Aorta (tissue), 5 donors: ENCODE measurements around the gene UGT1A1. TPM values are rescaled to one million over a fixed set of nuclear protein-coding genes. Genes with fewer than 3 reads are reported as not detected.
"Not testable (repeated sequence)": the region's sequence is repeated elsewhere in the genome, so short reads cannot be mapped to it uniquely, and the experiment has no call there.

Source experiments
- ATAC-seq: fragments of 200-7000 bp; cut with Tn5 transposase; one replicate; pipeline ENCODE4 v1.9.1; 2022; ENCODE audit warnings: moderate library complexity; ENCODE audit not compliant: low FRiP score
- DNase-seq, 2 donors: peaks; one replicate each; pipeline ENCODE4 v3.0.0-alpha.2; 2020
- H3K27ac ChIP-seq, 2 donors: one replicate each; pipeline ENCODE4 v1.5.1; 2013; ENCODE audit warnings: low read length in 2 of 2, mild to moderate bottlenecking in 2 of 2, moderate library complexity in 2 of 2, control low read depth in 1 of 2, inconsistent platforms in 1 of 2, low read depth in 1 of 2
- H3K27me3 ChIP-seq, 2 donors: one replicate each; pipeline ENCODE4 v1.6.1; 2013; ENCODE audit warnings: control low read depth in 1 of 2, low read length in 1 of 2, mild to moderate bottlenecking in 1 of 2, moderate library complexity in 1 of 2; ENCODE audit not compliant: insufficient read depth in 2 of 2, control insufficient read depth in 1 of 2
- H3K36me3 ChIP-seq, 2 donors: one replicate each; pipeline ENCODE4 v1.6.1; 2013; ENCODE audit warnings: control low read depth in 1 of 2, low read length in 1 of 2, mild to moderate bottlenecking in 1 of 2; ENCODE audit not compliant: insufficient read depth in 2 of 2, control insufficient read depth in 1 of 2
- H3K4me1 ChIP-seq, 2 donors: one replicate each; pipeline ENCODE4 v1.6.1; 2013; ENCODE audit warnings: low read length in 2 of 2, control low read depth in 1 of 2, mild to moderate bottlenecking in 1 of 2, moderate library complexity in 1 of 2; ENCODE audit not compliant: insufficient read depth in 2 of 2, control insufficient read depth in 1 of 2
- H3K4me3 ChIP-seq, 2 donors: one replicate each; pipeline ENCODE4 v1.5.1; 2013; ENCODE audit warnings: low read length in 2 of 2, control low read depth in 1 of 2, mild to moderate bottlenecking in 1 of 2
- H3K9me3 ChIP-seq: one replicate; pipeline ENCODE4 v1.6.1; 2013; ENCODE audit warnings: mild to moderate bottlenecking, low read length; ENCODE audit not compliant: control insufficient read depth
- WGBS, 2 donors: extraction: QIAGEN DNeasy Blood & Tissue Kit; methylation state at CpG; one replicate each; pipeline ENCODE4 v1.1.7; 2013; 5-methylcytosine and 5-hydroxymethylcytosine counted together
- intact Hi-C, 2 donors: fragments of 100-400 bp; cut with DNase I; formaldehyde crosslinking; loops; one replicate each; pipeline versions ENCODE4 v1.14.2 to v1.15.0; 2022
- long read RNA-seq, 2 donors: library from polyadenylated mRNA; unstranded; transcript quantifications; one replicate each; pipeline ENCODE4 v2.0.0, GENCODE V29; 2020 to 2021
- polyA plus RNA-seq, 2 donors: library from polyadenylated mRNA; stranded (reverse); fragments of 200-250 nt; gene quantifications; one replicate each; pipeline ENCODE4 v1.2.3, GENCODE V29; 2013
- total RNA-seq, 2 donors: library from RNA; stranded (reverse); fragmentation: NEBNext Ultra II Directional; extraction: Animal tissue kit (Norgen Biotek cat#: 25700); gene quantifications; one replicate each; pipeline ENCODE4 v1.2.1, GENCODE V29; 2021
- donor health status: healthy with polysubstance abuse.
- donor health status: Bipolar disorder and iron deficiency.
- donor health status: DM: no; HTN: no; CAD: no.
- donor health status: DM: no; HTN: no; CAD: no.
- donor health status: DM: yes; HTN: yes; CAD: no.

The UGT1A1 gene
- total RNA-seq (not detected), polyA plus RNA-seq (under 1 TPM in 1 of 2 donors, not detected in 1; 0.25 TPM)
- long read RNA-seq, donor 1, result 0 reads
- long read RNA-seq, donor 2, result 0 reads

DNA sequence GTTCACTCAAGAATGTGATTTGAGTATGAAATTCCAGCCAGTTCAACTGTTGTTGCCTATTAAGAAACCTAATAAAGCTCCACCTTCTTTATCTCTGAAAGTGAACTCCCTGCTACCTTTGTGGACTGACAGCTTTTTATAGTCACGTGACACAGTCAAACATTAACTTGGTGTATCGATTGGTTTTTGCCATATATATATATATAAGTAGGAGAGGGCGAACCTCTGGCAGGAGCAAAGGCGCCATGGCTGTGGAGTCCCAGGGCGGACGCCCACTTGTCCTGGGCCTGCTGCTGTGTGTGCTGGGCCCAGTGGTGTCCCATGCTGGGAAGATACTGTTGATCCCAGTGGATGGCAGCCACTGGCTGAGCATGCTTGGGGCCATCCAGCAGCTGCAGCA, at the start of gene UGT1A1:
Gene UGT1A1, plus strand, starts transcription at position 228 of the 400 bp plus-strand sequence. Its CDS starts 18 bp downstream, at position 246.
- intact Hi-C loops, result no loop called here
- H3K36me3 ChIP-seq, result no peaks in the 10 kb centered on the region
- H3K9me3 ChIP-seq, result no peaks in the 10 kb centered on the region
- no peaks in the 10 kb centered on the region for H3K4me1 ChIP-seq
- no peak within 1 kb of the TSS for H3K27ac ChIP-seq
- WGBS, 2 donors, result 93 to 94% methylated on average over 6 of the region's 6 CpGs
- no peak within 1 kb of the TSS for H3K4me3 ChIP-seq
- DNase-seq (no peak), ATAC-seq (no peak)
- H3K27me3 ChIP-seq, result no peaks in the 10 kb centered on the region

DNA sequence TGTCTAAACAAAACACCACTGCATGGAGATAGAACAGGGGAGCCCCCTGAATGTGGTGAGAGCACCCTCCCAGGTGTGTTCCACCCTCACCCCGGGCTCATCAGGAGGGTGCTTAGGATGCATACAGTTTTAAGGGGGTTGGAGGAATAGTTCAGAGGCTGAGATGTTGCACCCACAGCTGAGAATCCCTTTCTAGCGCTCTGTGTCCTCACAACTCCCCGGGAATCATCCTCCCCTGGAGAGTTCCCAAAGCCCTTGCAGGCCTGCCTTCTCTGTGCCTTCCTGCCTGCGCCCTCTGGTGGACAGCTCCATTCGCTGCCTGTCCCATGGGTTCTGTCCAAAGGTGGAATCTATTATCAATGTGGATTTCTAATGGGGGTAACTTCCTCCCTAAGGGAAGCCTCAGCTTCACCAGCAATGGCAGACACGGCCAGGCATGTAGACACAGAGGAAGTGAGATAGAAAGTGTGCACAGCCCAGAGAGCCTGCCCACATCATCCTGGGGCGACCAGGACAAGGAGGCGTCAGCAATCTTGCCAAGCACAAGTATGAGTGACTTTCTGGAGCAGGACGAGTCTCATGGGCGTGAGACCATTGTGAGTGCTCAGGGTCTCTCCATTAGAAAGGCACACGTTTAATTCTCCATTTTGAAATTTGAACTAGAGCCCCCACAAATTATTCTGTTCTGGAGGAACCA, 48.6 kb upstream of the UGT1A1 start:
- Histone ChIP-seq H3K27ac (no peak overlapping the region), H3K9me3 (no peaks in the 10 kb centered on the region), H3K36me3 (no peaks in the 10 kb centered on the region), H3K4me3 (no peak overlapping the region), H3K4me1 (no peaks in the 10 kb centered on the region), H3K27me3 (no peaks in the 10 kb centered on the region)
- peak; percentile 70 for ATAC-seq
- intact Hi-C loops, result loop anchor here in 1 of 2 donors (5.0 kb wide), 1 partner anchor 144 kb away; the partner anchor contains the start of gene USP40
- 38 to 44% methylated on average over 11 of the region's 11 CpGs for WGBS, 2 donors
- DNase-seq, result peak; percentile 79 to 90

DNA sequence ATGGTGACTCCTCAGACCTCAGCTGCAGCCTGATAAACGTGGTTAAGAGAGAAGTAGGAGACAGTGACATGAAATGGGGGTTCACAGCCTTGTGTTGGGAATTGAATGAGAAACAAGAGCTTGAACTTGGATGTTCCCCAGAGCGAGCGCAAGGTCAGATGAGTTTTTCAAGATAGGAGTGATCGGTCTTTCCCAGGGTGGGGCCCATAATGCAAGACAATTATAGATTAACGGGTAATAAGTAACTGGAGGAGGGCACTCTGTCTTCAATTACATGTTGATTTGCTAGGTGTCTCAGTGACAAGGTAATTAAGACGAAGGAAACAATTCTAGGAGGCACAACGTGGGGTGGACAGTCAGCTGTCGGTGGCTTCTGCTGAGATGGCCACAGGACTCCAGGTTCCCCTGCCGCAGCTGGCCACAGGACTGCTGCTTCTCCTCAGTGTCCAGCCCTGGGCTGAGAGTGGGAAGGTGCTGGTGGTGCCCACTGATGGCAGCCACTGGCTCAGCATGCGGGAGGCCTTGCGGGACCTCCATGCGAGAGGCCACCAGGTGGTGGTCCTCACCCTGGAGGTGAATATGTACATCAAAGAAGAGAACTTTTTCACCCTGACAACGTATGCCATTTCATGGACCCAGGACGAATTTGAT, 47.3 kb upstream of the UGT1A1 start, which contains the start of gene UGT1A5:
Gene UGT1A5, plus strand, starts transcription at position 297 of the 651 bp plus-strand sequence. Its CDS starts 85 bp downstream, at position 382.
- 86% methylated on average over 14 of the region's 14 CpGs for WGBS, 2 donors
- Histone ChIP-seq H3K4me1 (no peaks in the 10 kb centered on the region), H3K9me3 (no peaks in the 10 kb centered on the region), H3K27me3 (no peaks in the 10 kb centered on the region), H3K36me3 (no peaks in the 10 kb centered on the region), H3K27ac (no peak within 1 kb of the TSS), H3K4me3 (no peak within 1 kb of the TSS)
- DNase-seq, result no peak
- no peak for ATAC-seq
- intact Hi-C loops, result loop anchor here in 1 of 2 donors (5.0 kb wide), 1 partner anchor 145 kb away; the partner anchor contains the start of gene USP40

DNA sequence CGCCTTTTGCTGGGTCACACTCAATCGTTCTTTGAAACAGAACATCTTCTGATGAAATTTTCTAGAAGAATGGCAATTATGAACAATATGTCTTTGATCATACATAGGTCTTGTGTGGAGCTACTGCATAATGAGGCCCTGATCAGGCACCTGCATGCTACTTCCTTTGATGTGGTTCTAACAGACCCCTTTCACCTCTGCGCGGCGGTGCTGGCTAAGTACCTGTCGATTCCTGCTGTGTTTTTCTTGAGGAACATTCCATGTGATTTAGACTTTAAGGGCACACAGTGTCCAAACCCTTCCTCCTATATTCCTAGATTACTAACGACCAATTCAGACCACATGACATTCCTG, 46.8 kb upstream of the UGT1A1 start:
- intact Hi-C loops, result loop anchor here in 1 of 2 donors (5.0 kb wide), 1 partner anchor 146 kb away; the partner anchor contains the start of gene USP40
- no peak overlapping the region for H3K4me3 ChIP-seq
- DNase-seq (no peak), ATAC-seq (no peak)
- H3K4me1 ChIP-seq, result no peaks in the 10 kb centered on the region
- 82 to 86% methylated on average over 7 of the region's 7 CpGs for WGBS, 2 donors
- no peaks in the 10 kb centered on the region for H3K36me3 ChIP-seq
- H3K27ac ChIP-seq, result no peak overlapping the region
- no peaks in the 10 kb centered on the region for H3K9me3 ChIP-seq
- no peaks in the 10 kb centered on the region for H3K27me3 ChIP-seq

DNA sequence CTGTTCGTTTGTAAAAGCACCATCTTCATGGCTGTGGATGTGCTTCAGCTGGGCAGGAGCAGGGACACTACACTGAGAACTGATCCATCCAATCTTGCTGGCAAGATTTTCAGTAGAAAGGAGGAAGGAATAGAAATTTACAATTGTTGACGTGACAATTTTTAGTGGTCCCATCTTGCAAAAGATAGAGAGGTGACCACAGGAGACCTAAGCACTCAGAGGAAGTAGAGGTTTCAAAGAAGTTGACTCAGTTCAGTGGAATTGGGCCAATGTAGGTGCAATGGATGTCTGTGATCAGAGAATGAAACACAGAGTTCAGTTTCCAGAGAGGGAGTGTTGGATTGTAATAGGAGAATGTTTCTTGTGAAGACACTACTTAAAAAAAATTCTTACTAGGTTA, 45.9 kb upstream of the UGT1A1 start:
- ATAC-seq (no peak), DNase-seq (no peak)
- Histone ChIP-seq H3K27me3 (no peaks in the 10 kb centered on the region), H3K9me3 (no peaks in the 10 kb centered on the region), H3K36me3 (no peaks in the 10 kb centered on the region), H3K27ac (no peak overlapping the region), H3K4me1 (no peaks in the 10 kb centered on the region), H3K4me3 (no peak overlapping the region)
- intact Hi-C loops, result loop anchor here in 1 of 2 donors (5.0 kb wide), 1 partner anchor 147 kb away; the partner anchor contains the start of gene USP40
- 77 to 79% methylated on average over 2 of the region's 2 CpGs for WGBS, 2 donors

DNA sequence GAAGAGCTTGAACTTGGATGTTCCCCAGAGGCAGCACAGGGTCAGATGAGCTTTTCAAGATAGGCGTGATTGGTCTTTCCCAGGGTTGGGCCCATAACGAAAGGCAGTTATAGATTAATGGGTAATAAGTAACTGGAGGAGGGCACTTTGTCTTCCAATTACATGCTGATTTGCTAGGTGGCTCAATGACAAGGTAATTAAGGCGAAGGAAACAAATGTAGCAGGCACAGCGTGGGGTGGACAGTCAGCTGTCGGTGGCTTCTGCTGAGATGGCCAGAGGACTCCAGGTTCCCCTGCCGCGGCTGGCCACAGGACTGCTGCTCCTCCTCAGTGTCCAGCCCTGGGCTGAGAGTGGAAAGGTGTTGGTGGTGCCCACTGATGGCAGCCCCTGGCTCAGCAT, 41.5 kb upstream of the UGT1A1 start, which contains the start of gene UGT1A4:
Gene UGT1A4, plus strand, starts transcription at position 185 of the 400 bp plus-strand sequence. Its CDS starts 85 bp downstream, at position 270.
- H3K36me3 ChIP-seq, result no peaks in the 10 kb centered on the region
- H3K4me3 ChIP-seq, result no peak within 1 kb of the TSS
- peaks cover 1% of the 10 kb centered on the region for H3K9me3 ChIP-seq
- no peaks in the 10 kb centered on the region for H3K27me3 ChIP-seq
- H3K4me1 ChIP-seq, result no peaks in the 10 kb centered on the region
- 78 to 85% methylated on average over 7 of the region's 7 CpGs for WGBS, 2 donors
- DNase-seq (no peak), ATAC-seq (no peak)
- intact Hi-C loops, result no loop called here
- H3K27ac ChIP-seq, result no peak within 1 kb of the TSS

DNA sequence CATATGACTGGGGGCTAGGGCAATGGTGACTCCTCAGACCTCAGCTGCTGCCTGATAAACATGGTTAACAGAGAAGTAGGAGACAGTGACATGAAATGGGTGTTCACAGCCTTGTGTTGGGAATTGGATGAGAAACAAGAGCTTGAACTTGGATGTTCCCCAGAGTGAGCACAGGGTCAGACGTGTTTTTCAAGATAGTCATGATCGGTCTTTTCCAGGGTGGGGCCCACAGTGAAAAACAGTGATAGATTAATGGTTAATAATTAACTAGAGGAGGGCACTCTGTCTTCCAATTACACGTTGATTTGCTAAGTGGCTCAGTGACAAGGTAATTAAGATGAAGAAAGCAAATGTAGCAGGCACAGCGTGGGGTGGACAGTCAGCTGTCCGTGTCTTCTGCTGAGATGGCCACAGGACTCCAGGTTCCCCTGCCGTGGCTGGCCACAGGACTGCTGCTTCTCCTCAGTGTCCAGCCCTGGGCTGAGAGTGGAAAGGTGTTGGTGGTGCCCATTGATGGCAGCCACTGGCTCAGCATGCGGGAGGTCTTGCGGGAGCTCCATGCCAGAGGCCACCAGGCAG, 31.3 kb upstream of the UGT1A1 start, which contains the start of gene UGT1A3:
Gene UGT1A3, plus strand, starts transcription at position 320 of the 579 bp plus-strand sequence. Its CDS starts 85 bp downstream, at position 405.
- intact Hi-C loops, result no loop called here
- no peak for ATAC-seq
- Histone ChIP-seq H3K4me1 (no peaks in the 10 kb centered on the region), H3K27ac (no peak within 1 kb of the TSS), H3K9me3 (no peaks in the 10 kb centered on the region), H3K27me3 (no peaks in the 10 kb centered on the region), H3K36me3 (no peaks in the 10 kb centered on the region), H3K4me3 (no peak within 1 kb of the TSS)
- 75 to 79% methylated on average over 8 of the region's 8 CpGs for WGBS, 2 donors
- no peak for DNase-seq

DNA sequence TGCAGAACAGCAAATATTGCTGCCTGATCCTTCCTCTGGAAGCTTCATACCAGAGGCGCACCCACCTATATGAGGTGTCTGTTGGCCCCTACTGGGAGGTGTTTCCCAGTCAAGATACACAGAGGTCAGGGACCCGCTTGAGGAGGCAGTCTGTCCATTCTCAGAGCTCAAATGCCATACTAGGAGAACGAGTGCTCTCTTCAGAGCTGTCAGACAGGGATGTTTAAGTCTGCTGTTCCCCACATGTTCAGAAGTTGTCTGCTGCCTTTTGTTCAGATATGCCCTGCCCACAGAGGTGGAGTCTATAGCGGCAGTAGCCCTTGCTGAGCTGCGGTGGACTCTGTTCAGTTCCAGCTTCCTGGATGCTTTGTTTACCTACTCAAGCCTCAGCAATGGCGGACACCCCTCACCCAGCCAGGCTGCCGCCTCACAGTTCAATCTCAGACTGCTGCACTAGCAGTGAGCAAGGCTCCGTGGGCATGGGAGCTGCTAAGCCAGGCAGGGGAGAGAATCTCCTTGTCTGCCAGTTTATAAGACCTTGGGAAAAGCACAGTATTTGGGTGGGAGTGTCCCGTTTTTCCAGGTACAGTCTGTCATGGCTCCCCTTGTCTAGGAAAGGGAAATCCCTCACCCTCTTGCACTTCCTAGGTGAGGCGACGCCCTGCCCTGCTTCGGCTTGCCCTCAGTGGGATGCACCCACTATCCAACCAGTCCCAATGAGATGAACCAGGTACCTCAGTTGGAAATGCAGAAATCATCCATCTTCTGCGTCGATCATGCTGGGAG, 23.0 kb upstream of the UGT1A1 start:
- H3K4me1 ChIP-seq, DNase-seq, H3K27ac ChIP-seq, ATAC-seq, H3K27me3 ChIP-seq, H3K36me3 ChIP-seq, intact Hi-C loops, H3K4me3 ChIP-seq, H3K9me3 ChIP-seq: not testable (repeated sequence)
- WGBS, 2 donors, result 81 to 85% methylated on average over 14 of the region's 14 CpGs
